ENCODE data around the gene RUSC1. TPM values are rescaled to one million over a fixed set of nuclear protein-coding genes. Genes with fewer than 3 reads are reported as not detected.

Gene RUSC1
- total RNA-seq, 2 donors from 2014 or later = 74.5 to 83.8 TPM

- Histone ChIP-seq H3K9ac (ENCODE audit: extremely low read depth, low read length, poor library complexity, severe bottlenecking) (no peak overlapping the region), H3K36me3 (ENCODE audit: control insufficient read depth, insufficient read depth, low read length) (no peaks in the 10 kb centered on the region), H3K27me3 (ENCODE audit: control insufficient read depth, insufficient read depth, low read length, poor library complexity, severe bottlenecking) (no peaks in the 10 kb centered on the region), H3K4me1 (ENCODE audit: control insufficient read depth, insufficient read depth, low read length) (peaks cover 6% of the 10 kb centered on the region), H3K9me3 (ENCODE audit: control insufficient read depth, low read length) (no peaks in the 10 kb centered on the region), H3K27ac (ENCODE audit: low read depth, low read length) (no peak overlapping the region), H3K4me3 (ENCODE audit: low read length) (no peak overlapping the region)
- 93 to 96% methylated on average over 13 to 27 of the region's 29 CpGs for WGBS, 2 experiments (ENCODE audit: insufficient coverage in 1 of 2, insufficient read length in 1 of 2)
- H3K27ac Mint-ChIP-seq = no peak overlapping the region
- peaks cover 13% of the 10 kb centered on the region for H3K4me1 Mint-ChIP-seq
- TF ChIP-seq, protein P1, sequence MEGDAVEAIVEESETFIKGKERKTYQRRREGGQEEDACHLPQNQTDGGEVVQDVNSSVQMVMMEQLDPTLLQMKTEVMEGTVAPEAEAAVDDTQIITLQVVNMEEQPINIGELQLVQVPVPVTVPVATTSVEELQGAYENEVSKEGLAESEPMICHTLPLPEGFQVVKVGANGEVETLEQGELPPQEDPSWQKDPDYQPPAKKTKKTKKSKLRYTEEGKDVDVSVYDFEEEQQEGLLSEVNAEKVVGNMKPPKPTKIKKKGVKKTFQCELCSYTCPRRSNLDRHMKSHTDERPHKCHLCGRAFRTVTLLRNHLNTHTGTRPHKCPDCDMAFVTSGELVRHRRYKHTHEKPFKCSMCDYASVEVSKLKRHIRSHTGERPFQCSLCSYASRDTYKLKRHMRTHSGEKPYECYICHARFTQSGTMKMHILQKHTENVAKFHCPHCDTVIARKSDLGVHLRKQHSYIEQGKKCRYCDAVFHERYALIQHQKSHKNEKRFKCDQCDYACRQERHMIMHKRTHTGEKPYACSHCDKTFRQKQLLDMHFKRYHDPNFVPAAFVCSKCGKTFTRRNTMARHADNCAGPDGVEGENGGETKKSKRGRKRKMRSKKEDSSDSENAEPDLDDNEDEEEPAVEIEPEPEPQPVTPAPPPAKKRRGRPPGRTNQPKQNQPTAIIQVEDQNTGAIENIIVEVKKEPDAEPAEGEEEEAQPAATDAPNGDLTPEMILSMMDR (conservative IDR thresholded peaks at IDR 0.05) = no peak
- no peaks in the 10 kb centered on the region for H3K27me3 Mint-ChIP-seq (ENCODE audit: insufficient read depth)
- no peaks in the 10 kb centered on the region for H3K9me3 Mint-ChIP-seq
- no peak overlapping the region for H3K4me3 Mint-ChIP-seq
- DNase-seq = no peak
- peaks cover 5% of the 10 kb centered on the region for H3K36me3 Mint-ChIP-seq (ENCODE audit: low read depth)
These were observed 38.1 kb upstream of the RUSC1 start for GRCh38 chr1:155282488-155283091.

DNA sequence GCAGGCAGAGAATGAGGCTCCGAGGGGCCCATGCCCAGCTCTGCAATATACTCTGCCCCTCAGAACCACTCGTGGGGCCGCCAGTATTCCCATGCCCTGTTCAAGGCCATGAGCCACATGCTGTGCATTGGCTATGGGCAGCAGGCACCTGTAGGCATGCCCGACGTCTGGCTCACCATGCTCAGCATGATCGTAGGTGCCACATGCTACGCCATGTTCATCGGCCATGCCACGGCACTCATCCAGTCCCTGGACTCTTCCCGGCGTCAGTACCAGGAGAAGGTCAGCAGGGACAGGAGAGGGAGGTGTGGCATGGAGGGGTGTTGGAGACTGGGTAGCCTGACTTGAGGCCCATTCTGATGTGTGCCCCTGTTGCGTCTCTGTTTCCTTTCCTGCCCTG is 36.2 kb upstream of the RUSC1 start:
- Histone ChIP-seq H3K4me1 (ENCODE audit: control insufficient read depth, insufficient read depth, low read length) (no peaks in the 10 kb centered on the region), H3K27me3 (ENCODE audit: control insufficient read depth, insufficient read depth, low read length, poor library complexity, severe bottlenecking) (no peaks in the 10 kb centered on the region), H3K27ac (ENCODE audit: low read depth, low read length) (no peak overlapping the region), H3K4me3 (ENCODE audit: low read length) (no peak overlapping the region), H3K36me3 (ENCODE audit: control insufficient read depth, insufficient read depth, low read length) (no peaks in the 10 kb centered on the region), H3K9ac (ENCODE audit: extremely low read depth, low read length, poor library complexity, severe bottlenecking) (no peak overlapping the region), H3K9me3 (ENCODE audit: control insufficient read depth, low read length) (no peaks in the 10 kb centered on the region)
- TF ChIP-seq, protein P1 (conservative IDR thresholded peaks at IDR 0.05) = no peak
- no peak overlapping the region for H3K4me3 Mint-ChIP-seq
- no peaks in the 10 kb centered on the region for H3K27me3 Mint-ChIP-seq (ENCODE audit: insufficient read depth)
- WGBS, 2 experiments (ENCODE audit: insufficient coverage in 1 of 2, insufficient read length in 1 of 2) = 91 to 98% methylated on average over 12 of the region's 12 CpGs
- H3K36me3 Mint-ChIP-seq (ENCODE audit: low read depth) = peaks cover 2% of the 10 kb centered on the region
- peaks cover 2% of the 10 kb centered on the region for H3K4me1 Mint-ChIP-seq
- no peak overlapping the region for H3K27ac Mint-ChIP-seq
- no peaks in the 10 kb centered on the region for H3K9me3 Mint-ChIP-seq
- DNase-seq = no peak

GRCh38 chr1:155285063-155285462 is 35.6 kb upstream of the RUSC1 start:
- 95 to 97% methylated on average over 13 to 14 of the region's 14 CpGs for WGBS, 2 experiments (ENCODE audit: insufficient coverage in 1 of 2, insufficient read length in 1 of 2)
- no peaks in the 10 kb centered on the region for H3K4me1 Mint-ChIP-seq
- TF ChIP-seq, protein P1 (conservative IDR thresholded peaks at IDR 0.05) = no peak
- Histone ChIP-seq H3K27me3 (ENCODE audit: control insufficient read depth, insufficient read depth, low read length, poor library complexity, severe bottlenecking) (no peaks in the 10 kb centered on the region), H3K9me3 (ENCODE audit: control insufficient read depth, low read length) (no peaks in the 10 kb centered on the region), H3K4me1 (ENCODE audit: control insufficient read depth, insufficient read depth, low read length) (no peaks in the 10 kb centered on the region), H3K27ac (ENCODE audit: low read depth, low read length) (no peak overlapping the region), H3K9ac (ENCODE audit: extremely low read depth, low read length, poor library complexity, severe bottlenecking) (no peak overlapping the region), H3K36me3 (ENCODE audit: control insufficient read depth, insufficient read depth, low read length) (no peaks in the 10 kb centered on the region), H3K4me3 (ENCODE audit: low read length) (no peak overlapping the region)
- no peaks in the 10 kb centered on the region for H3K27me3 Mint-ChIP-seq (ENCODE audit: insufficient read depth)
- no peak overlapping the region for H3K27ac Mint-ChIP-seq
- DNase-seq = no peak
- no peak overlapping the region for H3K4me3 Mint-ChIP-seq
- no peaks in the 10 kb centered on the region for H3K9me3 Mint-ChIP-seq
- no peaks in the 10 kb centered on the region for H3K36me3 Mint-ChIP-seq (ENCODE audit: low read depth)

All from endodermal cell (in vitro differentiated cells).